GM21447 (cell line): Measurements from ENCODE around the gene CFAP61.
A peak's percentile ranks its signal among the peaks of the same experiment; 100 is the strongest.
"Not testable (repeated sequence)": the region's sequence is repeated elsewhere in the genome, so short reads cannot be mapped to it uniquely, and the experiment has no call there.

Source experiments
- ATAC-seq: cut with Tn5 transposase; IDR thresholded peaks from one replicate; pipeline ENCODE4 v1.9.1; 2021; ENCODE audit not compliant: unreplicated experiment

The CFAP61 gene

DNA sequence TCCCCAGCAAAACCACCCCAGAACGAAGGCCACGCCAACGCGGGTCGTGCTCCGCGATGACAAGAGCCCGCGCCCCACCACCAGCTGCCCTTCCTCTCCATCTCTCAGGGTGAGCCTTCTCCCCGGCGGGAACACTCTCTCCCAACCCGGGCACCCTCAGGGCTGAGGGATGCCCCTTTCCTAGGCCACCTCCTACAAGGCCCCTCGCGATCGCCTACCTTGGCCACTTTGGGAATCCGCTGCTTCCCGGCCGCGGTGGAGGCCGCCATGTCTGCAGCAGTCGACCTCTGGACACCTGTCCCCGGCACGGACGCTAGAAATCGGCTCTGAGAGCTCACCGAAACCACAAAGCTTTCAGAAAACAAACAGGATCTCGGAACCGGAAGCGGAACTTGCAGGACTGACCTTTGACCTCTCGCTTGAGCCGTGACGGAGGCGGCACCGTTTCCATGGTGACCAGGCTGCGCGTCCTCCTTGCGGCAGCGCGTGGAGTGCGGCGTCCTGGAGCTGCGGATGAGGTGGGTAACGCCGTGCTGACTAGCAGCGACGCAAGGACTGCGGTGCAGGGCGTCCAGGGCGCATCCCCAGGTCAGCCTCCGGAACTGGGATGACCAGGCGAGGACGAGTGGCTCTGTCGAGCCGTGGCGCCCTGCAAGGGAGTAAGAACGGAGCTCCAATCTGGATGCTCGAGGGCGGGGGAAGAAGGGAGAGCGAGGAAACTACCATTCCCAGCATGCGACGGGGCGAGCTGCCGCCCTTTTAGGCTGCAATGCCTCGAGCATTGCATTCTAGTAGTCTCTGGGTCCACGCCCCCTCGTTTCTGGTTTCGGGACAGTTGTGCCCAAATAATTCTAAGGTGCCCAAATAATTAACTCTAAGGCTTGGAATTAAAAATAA is at the start of gene CFAP61, which contains the start of gene CRNKL1:
Gene CFAP61 (plus strand): TSS at position 459 of the 897 bp plus-strand sequence. CDS start 4,122 bp downstream, outside the sequence.
Gene CRNKL1 (minus strand): TSS at position 393 of the 897 bp plus-strand sequence. CDS start 124 bp downstream, at position 269.
- ATAC-seq, result peak; percentile 92

GRCh38 chr20:20003031-20003954 is 49.0 kb upstream of the CFAP61 start:
- peak; percentile 53 for ATAC-seq

DNA sequence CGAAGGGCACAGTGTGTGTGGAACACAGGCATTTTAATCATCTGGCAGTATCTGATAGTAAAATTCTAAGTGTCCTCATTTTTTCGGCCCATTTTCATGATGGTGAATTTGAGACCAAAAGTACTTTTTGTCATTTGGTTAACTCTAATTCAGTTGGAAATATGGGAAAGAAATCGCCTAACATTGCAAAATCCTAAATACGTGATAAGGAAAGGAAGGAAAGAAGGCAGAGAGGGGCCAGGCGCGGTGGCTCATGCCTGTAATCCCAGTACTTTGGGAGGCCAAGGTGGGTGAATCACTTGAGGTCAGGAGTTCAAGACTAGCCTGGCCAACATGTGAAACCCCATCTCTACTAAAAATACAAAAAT is 48.4 kb upstream of the CFAP61 start:
- not testable (repeated sequence) for ATAC-seq

- ATAC-seq, result no peak
These were observed 47.0 kb upstream of the CFAP61 start for GRCh38 chr20:20005342-20005741.

GRCh38 chr20:20009784-20010253 is 42.5 kb upstream of the CFAP61 start:
- no peak for ATAC-seq

GRCh38 chr20:20010639-20011500 is 41.5 kb upstream of the CFAP61 start:
- no peak for ATAC-seq

DNA sequence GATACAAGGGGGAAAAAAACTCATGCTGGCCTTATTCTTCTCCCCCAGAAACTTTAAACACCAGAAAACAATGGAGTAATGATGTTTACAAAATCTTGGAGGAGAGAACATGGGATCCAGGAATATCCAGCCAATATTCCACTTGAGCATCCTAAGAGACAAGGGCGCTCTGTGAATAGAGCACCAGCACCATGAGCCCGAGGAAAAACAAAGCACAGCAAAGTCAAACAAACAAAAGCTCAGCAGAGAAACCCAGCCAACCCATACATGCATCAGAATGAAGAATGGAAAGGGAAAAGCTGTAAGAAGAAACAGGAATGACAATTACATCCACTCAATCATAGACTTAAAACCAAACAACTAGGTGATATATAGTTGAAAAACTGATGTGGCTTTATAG is 39.8 kb upstream of the CFAP61 start:
- ATAC-seq, result no peak

DNA sequence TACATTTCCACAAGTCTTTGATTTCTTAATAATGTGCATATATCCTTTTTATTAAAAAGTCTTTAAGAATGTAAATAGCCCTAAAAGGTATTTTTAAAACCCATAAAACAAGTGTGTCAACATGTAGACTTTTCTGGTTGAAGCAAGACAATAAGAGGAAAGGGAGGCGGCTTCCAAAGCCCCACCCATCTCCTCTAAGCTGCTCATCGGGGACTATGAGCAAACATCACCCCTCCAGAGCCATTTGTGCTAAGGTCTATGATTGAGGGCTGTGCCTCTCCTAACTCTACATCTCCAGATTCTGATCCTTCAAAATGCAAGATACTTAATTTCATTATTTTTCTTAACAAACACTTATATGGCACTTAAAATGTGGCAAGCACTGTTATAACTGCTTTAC is 37.7 kb upstream of the CFAP61 start:
- ATAC-seq, result no peak

- peak; percentile 98 for ATAC-seq
These were observed 35.1 kb upstream of the CFAP61 start, which contains the start of gene NAA20 for GRCh38 chr20:20017001-20017843. Gene NAA20 (plus strand): TSS chr20:20017362. CDS start chr20:20017397, 35 bp downstream.

DNA sequence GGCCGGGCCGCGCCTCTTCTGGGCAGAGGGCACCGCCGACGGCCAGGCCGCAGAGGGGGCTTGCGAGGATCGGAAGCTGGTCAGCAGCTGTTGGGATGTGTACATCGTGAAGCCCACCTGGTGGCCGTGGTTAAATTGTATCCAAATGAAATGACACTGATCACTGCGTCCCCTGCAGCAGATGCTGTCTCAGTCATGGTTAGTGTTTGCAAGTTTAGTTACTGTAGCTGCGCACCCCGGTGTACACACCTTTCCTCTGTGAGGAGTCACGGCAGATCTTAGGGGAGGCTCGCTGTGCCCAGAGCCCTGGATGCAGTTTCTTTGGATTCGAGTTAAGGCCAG is 34.5 kb upstream of the CFAP61 start:
- ATAC-seq, result peak; percentile 0

DNA sequence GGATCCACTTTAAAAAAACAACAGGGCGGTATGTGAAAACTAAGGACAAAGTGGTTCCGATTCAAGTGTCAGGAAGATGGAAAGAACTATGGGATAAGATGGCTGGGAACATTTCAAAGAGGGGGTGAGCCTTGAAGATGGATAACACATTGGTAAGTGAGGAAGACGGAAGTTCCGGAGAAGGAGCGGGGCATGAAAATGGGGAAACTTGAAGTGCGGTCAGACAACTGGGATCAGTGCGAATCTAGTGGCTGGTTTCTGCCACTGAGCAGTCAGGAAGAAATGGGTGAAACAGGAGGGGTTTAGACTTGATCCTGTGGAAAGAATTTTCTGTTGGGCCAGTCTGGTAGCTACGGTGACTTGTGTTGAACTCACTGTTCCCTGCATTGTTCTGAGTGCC is 34.0 kb upstream of the CFAP61 start:
- no peak for ATAC-seq

- ATAC-seq, result no peak
These were observed 33.2 kb upstream of the CFAP61 start for GRCh38 chr20:20019123-20019522.

DNA sequence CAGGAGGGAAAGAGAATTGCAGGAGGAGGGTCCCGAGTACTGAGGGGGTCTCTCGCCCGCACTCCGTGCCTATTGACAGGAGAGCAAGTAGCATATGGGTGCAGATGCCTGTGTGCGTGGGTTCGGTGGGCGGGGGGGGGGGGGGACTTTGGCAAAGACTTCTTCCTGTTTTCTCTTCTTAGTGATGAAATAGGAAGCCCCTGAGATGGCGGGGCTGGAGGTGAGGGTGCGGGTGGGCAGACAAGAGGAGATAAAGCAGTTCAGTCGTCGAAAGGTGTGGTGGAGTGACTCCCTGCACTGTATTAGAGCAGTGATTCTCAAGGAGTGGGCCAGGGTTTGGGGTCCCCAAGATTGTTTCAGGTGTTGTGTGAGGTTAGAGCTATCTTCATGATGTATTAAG is 31.4 kb upstream of the CFAP61 start:
- no peak for ATAC-seq

- ATAC-seq, result no peak
These were observed 30.5 kb upstream of the CFAP61 start for GRCh38 chr20:20021835-20022234.

DNA sequence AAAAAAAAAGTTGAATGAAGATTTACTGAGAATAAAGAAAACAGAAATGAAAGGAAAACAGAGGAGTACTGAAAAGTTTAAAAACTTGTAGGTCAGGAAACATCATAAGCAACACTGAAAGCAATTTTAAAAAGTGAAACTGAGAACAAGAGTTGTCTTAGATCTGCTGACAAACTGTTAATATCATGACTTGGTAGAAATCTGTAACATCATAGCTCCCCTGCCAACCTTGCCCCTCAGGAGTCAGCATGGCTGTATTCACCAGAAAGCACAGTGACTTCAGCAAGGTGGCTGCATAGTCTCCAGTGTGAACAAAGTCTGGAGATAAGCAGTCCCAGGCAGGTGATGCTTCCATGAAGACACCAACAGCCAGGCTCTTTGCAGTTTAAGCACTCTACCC is 29.8 kb upstream of the CFAP61 start:
- ATAC-seq, result peak; percentile 76

DNA sequence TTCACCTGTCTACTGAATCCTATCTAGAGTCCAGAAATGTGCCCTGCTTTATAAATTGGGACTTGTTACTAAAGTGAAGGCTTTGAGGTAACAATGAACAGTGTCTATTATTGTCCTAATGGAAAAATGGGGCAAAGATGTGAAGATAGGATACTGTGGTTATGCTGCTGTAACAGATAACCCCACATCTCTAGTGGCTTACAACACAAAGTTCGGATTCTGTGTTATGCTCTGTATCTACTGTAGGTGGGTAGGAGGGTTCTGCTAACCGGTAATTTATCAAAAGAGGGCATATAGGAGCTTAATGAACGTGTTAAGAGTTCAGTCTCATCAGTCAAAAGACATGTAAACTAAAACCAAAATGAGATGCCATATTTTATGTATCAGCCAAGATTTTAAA is 28.9 kb upstream of the CFAP61 start:
- no peak for ATAC-seq

DNA sequence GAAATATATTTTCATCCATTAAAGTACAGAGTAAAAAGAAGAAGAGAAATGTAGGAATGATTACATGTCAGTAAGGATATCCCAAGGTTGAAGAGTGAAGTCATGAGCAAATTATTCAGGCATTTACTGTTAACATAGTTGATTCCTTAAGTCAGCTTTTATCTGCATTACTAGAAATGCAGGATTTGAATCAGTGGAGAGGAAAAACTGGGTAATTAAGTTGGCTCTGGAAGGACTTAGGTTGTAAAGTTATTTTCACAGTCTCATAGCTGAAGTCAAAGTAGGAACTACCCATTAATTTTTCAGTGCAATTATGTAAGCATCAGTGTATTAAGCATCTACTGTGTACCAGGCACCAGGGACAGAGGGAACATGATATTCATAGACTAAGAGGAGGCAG is 27.4 kb upstream of the CFAP61 start:
- ATAC-seq, result no peak

- no peak for ATAC-seq
These were observed 25.0 kb upstream of the CFAP61 start for GRCh38 chr20:20027284-20027683.

GRCh38 chr20:20031790-20032189 is 20.5 kb upstream of the CFAP61 start:
- no peak for ATAC-seq

DNA sequence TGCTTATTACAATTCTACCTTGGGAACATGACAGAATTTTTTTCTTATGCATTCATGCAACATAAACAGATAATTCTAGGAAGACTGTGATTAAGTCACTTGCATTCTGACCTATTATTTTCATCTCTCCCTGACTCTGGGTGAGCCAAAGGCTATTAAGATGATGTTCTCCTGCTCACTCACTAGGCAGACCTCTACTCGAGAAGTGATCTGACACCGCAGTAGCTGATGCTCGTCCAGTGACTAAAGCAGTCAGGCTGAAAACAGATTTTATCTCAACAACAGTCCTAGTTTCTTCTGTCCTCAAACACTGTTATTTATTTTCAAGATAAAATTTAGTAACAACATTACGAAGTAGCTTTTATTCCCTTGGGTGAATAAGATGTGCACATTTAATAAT is 17.8 kb upstream of the CFAP61 start:
- no peak for ATAC-seq
